HUDEP-2 (cell line): ENCODE results near the gene DEFB110.

Source experiments
- DNase-seq, 76 experiments: peaks; one replicate each; lab custom pipeline; 2025; ENCODE audit not compliant: unreplicated experiment in 76 of 76; lab: John Stamatoyannopoulos, UW

The DEFB110 gene

GRCh38 chr6:50021894-50022293 lies at the start of gene DEFB110:
DEFB110 (minus strand) TSS chr6:50021994; CDS start chr6:50021935, 59 bp downstream.
- no peak for DNase-seq

DNA sequence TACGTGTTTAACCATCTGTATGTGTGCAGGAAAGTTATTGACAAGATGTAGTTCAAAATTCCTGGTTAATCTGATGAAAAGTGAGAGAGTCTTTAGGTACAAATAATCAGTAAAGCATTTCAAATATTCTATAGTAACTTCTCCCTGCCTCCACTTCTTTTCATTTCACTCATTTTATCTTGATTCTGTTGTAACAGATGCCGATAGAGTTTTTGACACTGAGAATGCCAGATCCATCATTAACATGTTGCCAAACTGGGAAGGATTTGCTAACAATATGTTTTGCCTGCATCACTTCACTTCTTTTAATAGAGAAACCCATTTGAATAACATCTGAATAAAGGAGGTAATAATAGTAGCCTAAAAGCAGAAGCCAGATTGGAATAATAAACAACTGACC lies 48.3 kb upstream of the DEFB110 start:
- no peak for DNase-seq

- peak in 12 of 76 experiments; percentile 1 to 34 (median 10) for DNase-seq
These were observed 40.3 kb upstream of the DEFB110 start for GRCh38 chr6:50062051-50062450.

GRCh38 chr6:50056242-50056641 lies 34.4 kb upstream of the DEFB110 start:
- DNase-seq = no peak

GRCh38 chr6:50049829-50050228 lies 28.0 kb upstream of the DEFB110 start, which contains the start of gene DEFB112:
DEFB112 (minus strand) TSS chr6:50049929; CDS start chr6:50049869, 60 bp downstream.
- DNase-seq = no peak

DNA sequence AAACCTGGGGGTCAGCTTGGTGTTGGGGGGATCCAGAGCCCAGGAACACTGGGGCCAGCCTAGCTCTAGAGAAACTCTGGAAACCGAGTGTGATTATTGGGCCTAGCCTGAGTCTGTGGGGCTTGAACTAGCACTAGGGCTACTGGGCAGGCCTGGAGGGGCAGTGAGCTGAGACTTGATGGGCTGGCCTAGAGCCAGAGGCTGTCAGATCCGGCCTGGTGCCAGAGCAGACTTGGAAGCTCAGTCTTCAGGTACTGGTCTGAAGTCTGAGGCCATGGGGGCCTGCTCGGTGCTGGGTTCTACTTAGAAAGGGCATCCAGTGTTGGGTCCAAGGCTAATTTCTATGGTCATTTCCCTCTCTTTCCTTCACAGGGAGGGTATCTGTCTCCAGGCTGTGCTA lies 25.2 kb upstream of the DEFB110 start:
- no peak for DNase-seq

- peak in 26 of 76 experiments; percentile 4 to 46 (median 17) for DNase-seq
These were observed 9.2 kb upstream of the DEFB110 start for GRCh38 chr6:50030777-50031562.

DNA sequence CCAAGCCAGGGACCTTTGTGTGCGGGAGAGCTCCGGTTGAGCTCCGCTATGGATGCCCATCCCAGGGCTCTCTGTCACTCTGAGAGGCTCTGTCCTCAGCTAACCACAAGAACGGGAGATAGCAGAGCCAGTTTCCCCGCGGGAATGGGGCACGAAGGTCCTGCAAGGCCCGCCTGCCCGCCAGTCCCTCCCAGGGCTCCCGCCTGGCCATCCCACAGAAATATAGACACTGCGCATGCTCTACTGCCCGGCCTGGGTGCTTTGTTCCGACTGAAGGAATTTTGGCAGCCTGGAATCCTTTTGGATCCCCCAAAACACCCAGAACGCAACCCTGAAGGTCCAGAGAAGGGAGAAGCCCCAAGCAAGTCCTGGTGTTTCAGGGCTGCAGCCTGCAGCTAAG lies 8.6 kb upstream of the DEFB110 start:
- no peak for DNase-seq

- DNase-seq = no peak
These were observed 3.5 kb upstream of the DEFB110 start for GRCh38 chr6:50025258-50025657.

- no peak for DNase-seq
These were observed 14.0 kb downstream of the DEFB110 start for GRCh38 chr6:50007819-50008218.

DNA sequence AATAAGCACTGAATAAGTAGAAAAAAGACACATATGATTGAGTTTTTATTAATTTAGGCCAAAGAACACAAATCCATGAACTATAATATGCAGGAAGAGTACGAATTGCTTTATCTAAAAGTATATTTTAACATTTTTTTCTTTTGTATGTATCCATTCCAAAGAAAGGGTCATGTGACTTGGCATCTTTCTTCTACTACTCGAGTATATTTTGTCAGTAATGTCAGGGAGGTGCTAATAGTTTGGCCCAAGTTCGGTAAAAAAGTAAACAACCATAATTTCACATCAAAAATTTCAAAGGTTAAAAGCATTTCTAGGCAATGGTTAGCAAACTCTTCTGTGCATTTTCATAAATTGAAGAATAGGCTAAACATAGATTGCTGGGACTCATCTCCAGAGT lies 18.7 kb downstream of the DEFB110 start:
- DNase-seq = no peak

GRCh38 chr6:49995278-49995677 lies 26.5 kb downstream of the DEFB110 start:
- DNase-seq = no peak

GRCh38 chr6:49988900-49989299 lies 32.9 kb downstream of the DEFB110 start:
- DNase-seq = no peak

DNA sequence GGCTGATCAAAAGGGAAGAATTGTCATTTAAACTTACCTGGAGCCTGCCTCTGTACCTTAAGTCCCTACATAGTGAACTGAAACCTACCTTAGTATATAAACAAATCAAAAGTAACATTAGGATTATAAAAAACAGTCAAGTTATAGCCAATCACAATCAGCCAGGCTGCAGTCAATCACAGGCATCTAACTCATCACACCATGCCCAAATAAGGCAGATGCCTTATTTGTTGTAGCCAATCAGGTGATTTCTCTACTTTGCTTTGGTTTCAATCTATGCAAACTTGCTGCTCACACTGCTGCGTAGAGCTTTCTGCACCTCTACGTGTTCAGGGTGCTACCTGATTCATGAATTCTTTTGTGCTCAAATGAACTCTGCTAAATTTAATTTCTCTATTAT lies 34.0 kb downstream of the DEFB110 start:
- DNase-seq = no peak

DNA sequence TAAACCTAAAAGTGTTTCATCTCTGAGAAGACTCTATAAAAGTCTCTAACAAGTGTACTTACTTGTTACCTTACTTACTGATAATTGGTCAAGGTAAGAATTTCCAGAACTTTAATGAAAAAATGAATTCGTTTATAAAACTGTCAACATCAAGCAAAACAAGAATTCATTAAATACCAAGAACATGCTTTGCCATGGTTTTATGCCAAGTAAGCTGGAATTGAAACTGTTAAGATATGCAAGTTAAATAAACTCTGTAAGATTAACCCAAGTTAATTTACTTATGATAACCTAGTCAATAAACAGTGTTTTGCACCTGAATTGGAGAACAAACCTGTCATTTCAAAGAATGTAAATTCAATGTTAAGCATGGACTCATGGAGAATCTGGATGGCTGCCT lies 35.2 kb downstream of the DEFB110 start:
- no peak for DNase-seq

DNA sequence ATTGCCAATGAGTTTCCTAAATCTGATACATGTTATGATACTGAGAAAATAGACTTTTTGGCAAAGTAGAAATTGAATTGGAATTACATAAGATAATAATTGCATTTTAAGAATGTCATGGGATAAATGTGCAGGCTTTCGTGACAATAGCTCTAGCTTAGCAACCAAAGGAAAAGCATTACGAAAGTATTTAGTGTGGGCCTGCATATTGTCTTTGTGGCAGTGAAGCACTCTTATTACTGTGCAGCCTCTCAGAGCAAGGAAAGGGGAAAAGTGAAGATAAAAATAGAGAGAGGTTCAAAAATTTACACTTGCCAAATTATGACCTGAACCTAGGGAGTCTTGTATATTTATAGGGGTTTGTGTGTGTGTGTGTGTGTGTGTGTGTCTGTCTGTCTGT lies 39.7 kb downstream of the DEFB110 start:
- DNase-seq = no peak

DNA sequence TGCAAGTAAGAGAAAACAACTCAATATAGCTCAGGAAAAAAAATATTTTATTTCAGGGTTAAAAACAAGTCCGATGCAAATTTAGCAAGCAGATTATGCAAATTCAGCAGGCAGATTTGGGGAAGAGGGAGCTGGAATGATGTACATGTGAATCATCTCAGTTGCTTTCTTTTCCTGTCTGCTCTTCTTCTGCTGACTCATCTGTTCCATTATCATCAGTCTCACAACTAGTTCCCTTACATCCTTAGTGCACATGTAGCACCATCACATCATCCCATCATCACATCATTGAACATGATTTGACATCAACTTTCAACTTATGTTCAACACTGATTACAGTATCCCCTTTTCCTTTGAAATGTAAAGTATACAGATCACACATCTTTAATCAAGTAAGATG lies 40.9 kb downstream of the DEFB110 start:
- peak in 1 of 76 experiments; percentile 8 for DNase-seq

- DNase-seq = no peak
These were observed 42.2 kb downstream of the DEFB110 start for GRCh38 chr6:49979584-49979983.

- DNase-seq = peak in 1 of 76 experiments; percentile 3
These were observed 43.2 kb downstream of the DEFB110 start for GRCh38 chr6:49978332-49979226.

- no peak for DNase-seq
These were observed 52.2 kb downstream of the DEFB110 start, which contains the start of gene DEFB113 for GRCh38 chr6:49969605-49970004. DEFB113 (minus strand) TSS chr6:49969625; CDS start chr6:49969625, 0 bp downstream.
